ENCODE data around the gene GOLGA5. TPM values are rescaled to one million over a fixed set of nuclear protein-coding genes. Genes with fewer than 3 reads are reported as not detected.

The GOLGA5 gene
- total and polyA plus RNA-seq, 8 donors, result 35.7 to 39.9 (median 36.9) TPM

GRCh38 chr14:92884410-92884809 is 90.3 kb downstream of the GOLGA5 start:
- intact Hi-C loops (cut with DNase I), result no loop called here
- H3K4me1 ChIP-seq, result no peaks in the 10 kb centered on the region
- ATAC-seq, result no peak
- peaks cover 0 to 52% of the 10 kb centered on the region in 2 donors for H3K27me3 ChIP-seq
- TF ChIP-seq CTCF (IDR thresholded peaks at IDR 0.05), result no peak
- no peak overlapping the region for H3K27ac ChIP-seq
- no peaks in the 10 kb centered on the region for H3K9me3 ChIP-seq
- no peak overlapping the region for H3K4me3 ChIP-seq
- DNase-seq, result no peak
- H3K36me3 ChIP-seq, result no peaks in the 10 kb centered on the region

GRCh38 chr14:92885279-92886061 is 91.4 kb downstream of the GOLGA5 start:
- intact Hi-C loops (cut with DNase I), result no loop called here
- ATAC-seq, result no peak
- DNase-seq, result no peak

GRCh38 chr14:92886337-92886736 is 92.2 kb downstream of the GOLGA5 start:
- intact Hi-C loops (cut with DNase I), result no loop called here
- DNase-seq (no peak), ATAC-seq (no peak)
- no peaks in the 10 kb centered on the region for H3K9me3 ChIP-seq
- TF ChIP-seq CTCF (IDR thresholded peaks at IDR 0.05), result no peak
- H3K27me3 ChIP-seq, result peaks cover 0 to 42% of the 10 kb centered on the region in 2 donors
- H3K27ac ChIP-seq, result no peak overlapping the region
- H3K36me3 ChIP-seq, result no peaks in the 10 kb centered on the region
- H3K4me3 ChIP-seq, result no peak overlapping the region
- H3K4me1 ChIP-seq, result no peaks in the 10 kb centered on the region

More at GRCh38 chr14:92885279-92886061, 91.4 kb downstream of the GOLGA5 start:
- Histone ChIP-seq H3K9me3 (no peaks in the 10 kb centered on the region), H3K4me1 (no peaks in the 10 kb centered on the region), H3K4me3 (no peak overlapping the region), H3K36me3 (no peaks in the 10 kb centered on the region), H3K27ac (no peak overlapping the region), H3K27me3 (peaks cover 0 to 51% of the 10 kb centered on the region in 2 donors)
- no peak for TF ChIP-seq CTCF (IDR thresholded peaks at IDR 0.05)

GRCh38 chr14:92887157-92887556 is 93.1 kb downstream of the GOLGA5 start:
- H3K9me3 ChIP-seq, result no peaks in the 10 kb centered on the region
- no peak for ATAC-seq

More at GRCh38 chr14:92887157-92887556, 93.1 kb downstream of the GOLGA5 start:
- H3K27ac ChIP-seq, result no peak overlapping the region
- intact Hi-C loops (cut with DNase I), result no loop called here
- DNase-seq, result no peak
- no peak overlapping the region for H3K4me3 ChIP-seq
- no peak for TF ChIP-seq CTCF (IDR thresholded peaks at IDR 0.05)
- H3K36me3 ChIP-seq, result no peaks in the 10 kb centered on the region
- H3K27me3 ChIP-seq, result peaks cover 0 to 38% of the 10 kb centered on the region in 2 donors
- H3K4me1 ChIP-seq, result no peaks in the 10 kb centered on the region

All from left lung (tissue), 10 donors.